HepG2 (cell line): Measurements from ENCODE around the gene WDR35. TPM values are rescaled to one million over a fixed set of nuclear protein-coding genes. Genes with fewer than 3 reads are reported as not detected.

ENCODE experiments used
- ETV6 ChIP-seq: sonication (generic); formaldehyde crosslinking; conservative IDR thresholded peaks from 2 replicates; pipeline ENCODE4 v1.4.0; 2020; ENCODE audit warnings: missing genetic modification reagents
- PAXIP1 ChIP-seq: sonication (generic); formaldehyde crosslinking; conservative IDR thresholded peaks from 2 replicates; pipeline ENCODE4 v1.4.0; 2020; ENCODE audit warnings: mild to moderate bottlenecking, missing genetic modification reagents, moderate library complexity
- SKI ChIP-seq: fragments of 450-650 bp; IDR thresholded peaks from one replicate; pipeline ENCODE4 v1.6.1; 2018; ENCODE audit warnings: mild to moderate bottlenecking; ENCODE audit not compliant: partially characterized antibody
- ZNF318 ChIP-seq: sonication (generic); formaldehyde crosslinking; IDR thresholded peaks from 2 replicates; pipeline ENCODE4 v1.4.0; 2020; ENCODE audit warnings: mild to moderate bottlenecking, missing genetic modification reagents
- ZNF646 ChIP-seq: sonication (generic); formaldehyde crosslinking; IDR thresholded peaks from 2 replicates; pipeline ENCODE4 v1.9.0; 2021; ENCODE audit warnings: mild to moderate bottlenecking, missing genetic modification reagents
- ZNF777 ChIP-seq: sonication (generic); formaldehyde crosslinking; IDR thresholded peaks from 2 replicates; pipeline ENCODE4 v1.4.0; 2020; ENCODE audit warnings: missing genetic modification reagents
- ZUFSP ChIP-seq: sonication (generic); formaldehyde crosslinking; IDR thresholded peaks from 2 replicates; pipeline ENCODE4 v1.9.0; 2021; ENCODE audit warnings: missing genetic modification reagents, mild to moderate bottlenecking, borderline replicate concordance
- polyA plus RNA-seq, 8 experiments: library from polyadenylated mRNA; depleted of rRNA in 3 of 8; stranded (reverse) in 7 of 8; unstranded in 1 of 8; fragments of >200 nt; fragmentation: Illumina TruSeq in 4 of 8; extraction: Trizol in 4 of 8; gene quantifications; 2 replicates each; pipeline versions ENCODE4 v1.2.1 to v1.2.3, GENCODE V29; 2011 to 2016; ENCODE audit warnings: low read depth in 4 of 8, missing spikeins in 1 of 8, mixed read lengths in 1 of 8; ENCODE audit not compliant: insufficient read depth in 1 of 8
- total RNA-seq, 5 experiments: library from RNA; depleted of rRNA; stranded (reverse); fragments of >200 nt; fragmentation: Illumina TruSeq; extraction: Trizol; gene quantifications; 2 replicates each; pipeline ENCODE4 v1.2.3, GENCODE V29; 2016; ENCODE audit warnings: low read depth in 1 of 5

WDR35 gene
- total and polyA plus RNA-seq, 2 of the 13 experiments (the other 11 are each of a cell fraction or from before 2014, with no cell fraction given), result 11.1 to 19.6 TPM

- peak; percentile 94 for TF ChIP-seq ZNF318
- peak; percentile 18 for TF ChIP-seq ETV6 (CRISPR knock-in tag)
- TF ChIP-seq ZNF646 (CRISPR knock-in tag), result 0 out of 2 replicates have a peak, but pooled peaks have one; percentile 13
- no peak for TF ChIP-seq ZUFSP (CRISPR knock-in tag)
- peak; percentile 51 for TF ChIP-seq PAXIP1
- no peak for TF ChIP-seq SKI
- peak; percentile 97 for TF ChIP-seq ZNF777 (CRISPR knock-in tag)
Measured at GRCh38 chr2:19989667-19990415, at the start of gene WDR35 (continued).
